Type B pancreatic cell (in vitro differentiated cells): ENCODE measurements around the gene NR1H4. TPM values are rescaled to one million over a fixed set of nuclear protein-coding genes. Genes with fewer than 3 reads are reported as not detected.

Experiments
- DNase-seq: peaks from one replicate; pipeline ENCODE4 v3.0.0; 2021; ENCODE audit warnings: mixed read lengths; ENCODE audit not compliant: unreplicated experiment; ENCODE audit errors: extremely low spot score
- H3K27ac Mint-ChIP-seq: 2 replicates; pipeline ENCODE4 v1.8.0; 2021; ENCODE audit warnings: mild to moderate bottlenecking, mixed read lengths
- H3K27me3 Mint-ChIP-seq: 2 replicates; pipeline ENCODE4 v1.8.0; 2021; ENCODE audit warnings: mixed read lengths
- H3K36me3 Mint-ChIP-seq: 2 replicates; pipeline ENCODE4 v1.8.0; 2021; ENCODE audit warnings: mixed read lengths
- H3K4me1 Mint-ChIP-seq: one replicate; pipeline ENCODE4 v1.8.0; 2021; ENCODE audit warnings: mixed read lengths; ENCODE audit not compliant: unreplicated experiment
- H3K4me3 Mint-ChIP-seq: 2 replicates; pipeline ENCODE4 v1.8.0; 2021; ENCODE audit warnings: mild to moderate bottlenecking, mixed read lengths
- H3K9me3 Mint-ChIP-seq: 2 replicates; pipeline ENCODE4 v1.8.0; 2021; ENCODE audit warnings: mixed read lengths
- CTCF ChIP-seq: fragments of 200-600 bp; sonication (generic); conservative IDR thresholded peaks from 2 replicates; pipeline ENCODE4 v1.5.0; 2021; ENCODE audit warnings: antibody characterized with exemption, mild to moderate bottlenecking
- total RNA-seq: library from RNA; stranded (reverse); gene quantifications from 2 replicates; pipeline ENCODE4 v1.2.1, GENCODE V29; 2021; ENCODE audit warnings: low replicate concordance

NR1H4 gene
- total RNA-seq, 1 donor from 2014 or later: 2.1 TPM

- DNase-seq: no peak
- Mint-ChIP-seq H3K4me3 (no peak overlapping the region), H3K9me3 (peaks cover 5% of the 10 kb centered on the region), H3K27ac (no peak overlapping the region), H3K27me3 (peaks cover 7% of the 10 kb centered on the region), H3K4me1 (no peaks in the 10 kb centered on the region), H3K36me3 (no peaks in the 10 kb centered on the region)
- TF ChIP-seq CTCF: no peak
Measured at GRCh38 chr12:100445081-100445481, 28.6 kb upstream of the NR1H4 start.

GRCh38 chr12:100447381-100447780, 26.3 kb upstream of the NR1H4 start:
- H3K4me1 Mint-ChIP-seq: no peaks in the 10 kb centered on the region
- H3K27ac Mint-ChIP-seq: no peak overlapping the region

GRCh38 chr12:100448656-100449055, 25.0 kb upstream of the NR1H4 start:
- Mint-ChIP-seq H3K27me3 (peaks cover 11% of the 10 kb centered on the region), H3K9me3 (peaks cover 5% of the 10 kb centered on the region), H3K4me3 (no peak overlapping the region), H3K4me1 (no peaks in the 10 kb centered on the region), H3K27ac (no peak overlapping the region), H3K36me3 (no peaks in the 10 kb centered on the region)
- no peak for DNase-seq
- no peak for TF ChIP-seq CTCF

More at GRCh38 chr12:100447381-100447780, 26.3 kb upstream of the NR1H4 start:
- no peak for DNase-seq
- Mint-ChIP-seq H3K4me3 (no peak overlapping the region), H3K36me3 (no peaks in the 10 kb centered on the region), H3K27me3 (peaks cover 6% of the 10 kb centered on the region), H3K9me3 (peaks cover 5% of the 10 kb centered on the region)
- no peak for TF ChIP-seq CTCF

GRCh38 chr12:100450735-100451134, 22.9 kb upstream of the NR1H4 start:
- TF ChIP-seq CTCF: no peak
- H3K9me3 Mint-ChIP-seq: no peaks in the 10 kb centered on the region
- no peak for DNase-seq
- no peak overlapping the region for H3K4me3 Mint-ChIP-seq
- no peaks in the 10 kb centered on the region for H3K4me1 Mint-ChIP-seq
- H3K27ac Mint-ChIP-seq: no peak overlapping the region
- H3K36me3 Mint-ChIP-seq: no peaks in the 10 kb centered on the region
- peaks cover 11% of the 10 kb centered on the region for H3K27me3 Mint-ChIP-seq

GRCh38 chr12:100453951-100454350, 19.7 kb upstream of the NR1H4 start:
- Mint-ChIP-seq H3K4me3 (no peak overlapping the region), H3K27me3 (peaks cover 11% of the 10 kb centered on the region), H3K36me3 (no peaks in the 10 kb centered on the region), H3K4me1 (no peaks in the 10 kb centered on the region), H3K27ac (no peak overlapping the region), H3K9me3 (no peaks in the 10 kb centered on the region)
- no peak for DNase-seq
- TF ChIP-seq CTCF: no peak

GRCh38 chr12:100455896-100456295, 17.8 kb upstream of the NR1H4 start:
- Mint-ChIP-seq H3K4me3 (no peak overlapping the region), H3K36me3 (no peaks in the 10 kb centered on the region), H3K4me1 (no peaks in the 10 kb centered on the region), H3K9me3 (no peaks in the 10 kb centered on the region), H3K27ac (no peak overlapping the region), H3K27me3 (peaks cover 11% of the 10 kb centered on the region)
- DNase-seq: no peak
- TF ChIP-seq CTCF: no peak
